ENCODE measurements around the gene IL2. TPM values are rescaled to one million over a fixed set of nuclear protein-coding genes. Genes with fewer than 3 reads are reported as not detected.

The IL2 gene
- total and polyA plus RNA-seq, 4 experiments from 2014 or later: 0.57 to 2.3 (median 1.3) TPM

Other genes starting within 250 kb of the IL2 start
- gene ADAD1, start 77.7 kb downstream of the IL2 start, total RNA-seq: not detected
- gene ADAD1, start 77.7 kb downstream of the IL2 start, polyA plus RNA-seq: not detected
- under 1 TPM in 1 of 2 experiments, not detected in 1; 0.28 TPM for gene IL21, start 164.3 kb upstream of the IL2 start, total RNA-seq
- under 1 TPM in 1 of 2 donors, not detected in 1; 0.10 TPM for gene IL21, start 164.3 kb upstream of the IL2 start, polyA plus RNA-seq

All from CD4-positive, alpha-beta memory T cell (primary cell).